Skeletal muscle satellite cell (primary cell): ENCODE results near the gene SERP1.

ENCODE experiments used
- H3K27me3 ChIP-seq: 2 replicates; pipeline ENCODE4 v1.7.0; 2013; ENCODE audit warnings: low read length; ENCODE audit not compliant: control insufficient read depth, insufficient read depth
- H3K36me3 ChIP-seq: 2 replicates; pipeline ENCODE4 v1.7.0; 2013; ENCODE audit warnings: mild to moderate bottlenecking, control low read depth, low read length; ENCODE audit not compliant: insufficient read depth
- H3K4me1 ChIP-seq: 2 replicates; pipeline ENCODE4 v1.7.0; 2013; ENCODE audit warnings: low read length; ENCODE audit not compliant: control insufficient read depth, insufficient read depth
- H3K4me2 ChIP-seq: 2 replicates; pipeline ENCODE4 v1.7.0; 2013; ENCODE audit warnings: mild to moderate bottlenecking, low read length
- H3K4me3 ChIP-seq: 2 replicates; pipeline ENCODE4 v1.7.0; 2013; ENCODE audit warnings: low read length
- H3K9ac ChIP-seq: 2 replicates; pipeline ENCODE4 v1.7.0; 2013; ENCODE audit warnings: mild to moderate bottlenecking, low read depth, low read length, moderate library complexity
- H3K9me3 ChIP-seq: replicated peaks from 2 replicates; pipeline ENCODE4 v1.7.0; 2013; ENCODE audit warnings: mild to moderate bottlenecking, control low read depth, low read length

SERP1 gene

GRCh38 chr3:150535204-150535603 is 11.1 kb downstream of the SERP1 start:
- H3K4me3 ChIP-seq = no peak overlapping the region
- no peak overlapping the region for H3K4me2 ChIP-seq

GRCh38 chr3:150531775-150532174 is 14.5 kb downstream of the SERP1 start:
- no peaks in the 10 kb centered on the region for H3K27me3 ChIP-seq

More at GRCh38 chr3:150535204-150535603, 11.1 kb downstream of the SERP1 start:
- no peaks in the 10 kb centered on the region for H3K36me3 ChIP-seq
- no peaks in the 10 kb centered on the region for H3K9me3 ChIP-seq
- H3K4me1 ChIP-seq = no peaks in the 10 kb centered on the region
- no peaks in the 10 kb centered on the region for H3K27me3 ChIP-seq
- no peak overlapping the region for H3K9ac ChIP-seq

GRCh38 chr3:150528354-150528797 is 17.9 kb downstream of the SERP1 start:
- Histone ChIP-seq H3K36me3 (no peaks in the 10 kb centered on the region), H3K4me2 (peak overlapping the region; percentile 50), H3K9me3 (no peaks in the 10 kb centered on the region), H3K4me3 (no peak overlapping the region), H3K4me1 (peaks cover 3% of the 10 kb centered on the region), H3K9ac (no peak overlapping the region), H3K27me3 (no peaks in the 10 kb centered on the region)

More at GRCh38 chr3:150531775-150532174, 14.5 kb downstream of the SERP1 start:
- Histone ChIP-seq H3K4me3 (no peak overlapping the region), H3K4me1 (peaks cover 3% of the 10 kb centered on the region), H3K36me3 (no peaks in the 10 kb centered on the region), H3K9me3 (no peaks in the 10 kb centered on the region), H3K9ac (no peak overlapping the region), H3K4me2 (no peak overlapping the region)

GRCh38 chr3:150527464-150528255 is 18.6 kb downstream of the SERP1 start:
- H3K36me3 ChIP-seq = no peaks in the 10 kb centered on the region
- H3K4me1 ChIP-seq = peaks cover 3% of the 10 kb centered on the region
- peak overlapping the region; percentile 50 for H3K4me2 ChIP-seq
- H3K9me3 ChIP-seq = no peaks in the 10 kb centered on the region
- no peak overlapping the region for H3K4me3 ChIP-seq
- H3K27me3 ChIP-seq = no peaks in the 10 kb centered on the region
- H3K9ac ChIP-seq = no peak overlapping the region

GRCh38 chr3:150523538-150523937 is 22.8 kb downstream of the SERP1 start:
- Histone ChIP-seq H3K4me1 (peaks cover 6% of the 10 kb centered on the region), H3K27me3 (no peaks in the 10 kb centered on the region), H3K9ac (no peak overlapping the region), H3K4me3 (no peak overlapping the region), H3K9me3 (no peaks in the 10 kb centered on the region), H3K4me2 (no peak overlapping the region), H3K36me3 (no peaks in the 10 kb centered on the region)

GRCh38 chr3:150521463-150521862 is 24.8 kb downstream of the SERP1 start:
- no peak overlapping the region for H3K9ac ChIP-seq
- H3K27me3 ChIP-seq = no peaks in the 10 kb centered on the region
- no peak overlapping the region for H3K4me3 ChIP-seq
- no peaks in the 10 kb centered on the region for H3K9me3 ChIP-seq
- no peaks in the 10 kb centered on the region for H3K36me3 ChIP-seq
- H3K4me1 ChIP-seq = peaks cover 3% of the 10 kb centered on the region
- H3K4me2 ChIP-seq = no peak overlapping the region

GRCh38 chr3:150520408-150520807 is 25.9 kb downstream of the SERP1 start:
- H3K9me3 ChIP-seq = no peaks in the 10 kb centered on the region
- H3K4me1 ChIP-seq = peaks cover 3% of the 10 kb centered on the region
- no peak overlapping the region for H3K4me2 ChIP-seq
- no peak overlapping the region for H3K4me3 ChIP-seq
- H3K36me3 ChIP-seq = no peaks in the 10 kb centered on the region
- H3K9ac ChIP-seq = no peak overlapping the region
- no peaks in the 10 kb centered on the region for H3K27me3 ChIP-seq

- H3K4me1 ChIP-seq = peaks cover 3% of the 10 kb centered on the region
- H3K9ac ChIP-seq = no peak overlapping the region
- H3K4me3 ChIP-seq = no peak overlapping the region
Observed at GRCh38 chr3:150519026-150519425, 27.3 kb downstream of the SERP1 start.

GRCh38 chr3:150515210-150515609 is 31.1 kb downstream of the SERP1 start:
- Histone ChIP-seq H3K36me3 (no peaks in the 10 kb centered on the region), H3K4me3 (no peak overlapping the region), H3K9ac (no peak overlapping the region), H3K9me3 (no peaks in the 10 kb centered on the region), H3K27me3 (no peaks in the 10 kb centered on the region), H3K4me2 (no peak overlapping the region), H3K4me1 (no peaks in the 10 kb centered on the region)

More at GRCh38 chr3:150519026-150519425, 27.3 kb downstream of the SERP1 start:
- Histone ChIP-seq H3K4me2 (no peak overlapping the region), H3K9me3 (no peaks in the 10 kb centered on the region), H3K27me3 (no peaks in the 10 kb centered on the region), H3K36me3 (no peaks in the 10 kb centered on the region)

GRCh38 chr3:150511122-150511821 is 35.0 kb downstream of the SERP1 start:
- H3K4me2 ChIP-seq = no peak overlapping the region
- H3K4me3 ChIP-seq = no peak overlapping the region
- H3K36me3 ChIP-seq = no peaks in the 10 kb centered on the region
- H3K27me3 ChIP-seq = no peaks in the 10 kb centered on the region
- no peaks in the 10 kb centered on the region for H3K4me1 ChIP-seq
- H3K9ac ChIP-seq = no peak overlapping the region
- H3K9me3 ChIP-seq = no peaks in the 10 kb centered on the region

- Histone ChIP-seq H3K4me2 (no peak overlapping the region), H3K27me3 (no peaks in the 10 kb centered on the region), H3K4me1 (no peaks in the 10 kb centered on the region), H3K36me3 (no peaks in the 10 kb centered on the region), H3K4me3 (no peak overlapping the region), H3K9me3 (no peaks in the 10 kb centered on the region), H3K9ac (no peak overlapping the region)
Observed at GRCh38 chr3:150509780-150510179, 36.5 kb downstream of the SERP1 start.
